H1 (cell line): ENCODE results near the gene TMEM131L. TPM values are rescaled to one million over a fixed set of nuclear protein-coding genes. Genes with fewer than 3 reads are reported as not detected.

Source experiments
- CTCF ChIA-PET: fragments of 300-600 bp; sonication (Branson Sonifier 250); formaldehyde crosslinking; loops from one replicate; lab custom pipeline; 2021; ENCODE audit not compliant: partially characterized antibody; lab: Charles Lee
- POLR2A ChIA-PET: fragments of 300-600 bp; sonication (Branson Sonifier 250); formaldehyde crosslinking; loops from one replicate; lab custom pipeline; 2021; ENCODE audit warnings: inconsistent platforms; ENCODE audit not compliant: partially characterized antibody; lab: Charles Lee
- DNase-seq, 2 experiments: peaks; one replicate each; pipeline versions ENCODE4 v3.0.0 to v3.0.0-alpha.2; 2010 to 2022; ENCODE audit warnings: low spot score in 2 of 2, low read depth in 1 of 2, mixed read lengths in 1 of 2
- FAIRE-seq: peaks from 2 replicates; lab custom pipeline; 2011; peaks lifted over from hg19 to GRCh38; lab: Jason Lieb, UNC
- H2AFZ ChIP-seq: 2 replicates; pipeline ENCODE4 v1.8.1; 2012; ENCODE audit warnings: low read length, inconsistent platforms
- H2AK5ac ChIP-seq: 2 replicates; pipeline ENCODE4 v1.6.1; 2013; ENCODE audit warnings: low read depth, low read length
- H2BK120ac ChIP-seq: replicated peaks from 2 replicates; pipeline ENCODE3; 2013; ENCODE audit warnings: low read depth, low read length, inconsistent platforms
- H2BK12ac ChIP-seq: 2 replicates; pipeline ENCODE4 v1.6.1; 2013; ENCODE audit warnings: low read depth, low read length
- H2BK15ac ChIP-seq: 2 replicates; pipeline ENCODE4 v1.6.1; 2013; ENCODE audit warnings: low read length
- H2BK20ac ChIP-seq: 2 replicates; pipeline ENCODE4 v1.6.1; 2013; ENCODE audit warnings: low read length
- H2BK5ac ChIP-seq: 2 replicates; pipeline ENCODE4 v1.6.1; 2013; ENCODE audit warnings: low read depth, low read length
- H3K14ac ChIP-seq: 2 replicates; pipeline ENCODE4 v1.6.1; 2013; ENCODE audit warnings: inconsistent platforms; ENCODE audit not compliant: insufficient read length
- H3K18ac ChIP-seq: 2 replicates; pipeline ENCODE4 v1.6.1; 2013; ENCODE audit warnings: low read length; ENCODE audit errors: extremely low read depth
- H3K23ac ChIP-seq: 2 replicates; pipeline ENCODE4 v1.6.1; 2013; ENCODE audit warnings: inconsistent platforms; ENCODE audit not compliant: insufficient read length
- H3K23me2 ChIP-seq: 2 replicates; pipeline ENCODE4 v1.6.1; 2013; ENCODE audit warnings: low read depth, low read length
- H3K27ac ChIP-seq: 2 replicates; pipeline ENCODE4 v1.6.1; 2011; ENCODE audit warnings: low read depth, low read length, inconsistent platforms
- H3K27me3 ChIP-seq, 4 experiments: replicated peaks in 1 of 4; 1 replicate in 1 of 4; 2 replicates in 3 of 4; pipeline versions ENCODE4 v1.6.1 to v1.8.1; 2011 to 2013; ENCODE audit warnings: low read length in 3 of 4, mild to moderate bottlenecking in 3 of 4, inconsistent platforms in 2 of 4, mixed read lengths in 2 of 4, moderate library complexity in 1 of 4; ENCODE audit not compliant: control insufficient read depth in 3 of 4, insufficient read depth in 3 of 4; ENCODE audit errors: extremely low read depth in 1 of 4
- H3K36me3 ChIP-seq, 4 experiments: 2 replicates each; pipeline versions ENCODE4 v1.6.1 to v1.8.1; 2011 to 2013; ENCODE audit warnings: mild to moderate bottlenecking in 4 of 4, low read length in 3 of 4, moderate library complexity in 2 of 4, control low read depth in 1 of 4, inconsistent platforms in 1 of 4; ENCODE audit not compliant: insufficient read depth in 4 of 4, control insufficient read depth in 2 of 4
- H3K4ac ChIP-seq: replicated peaks from 2 replicates; pipeline ENCODE3; 2013; ENCODE audit warnings: low read length, low read depth, mixed read lengths, inconsistent platforms; ENCODE audit not compliant: insufficient read length
- H3K4me1 ChIP-seq, 4 experiments: replicated peaks in 1 of 4; 1 replicate in 1 of 4; 2 replicates in 3 of 4; pipeline versions ENCODE4 v1.6.1 to v1.8.1; 2011 to 2013; ENCODE audit warnings: low read length in 3 of 4, inconsistent platforms in 2 of 4, mixed read lengths in 1 of 4; ENCODE audit not compliant: insufficient read depth in 4 of 4, control insufficient read depth in 3 of 4
- H3K4me2 ChIP-seq, 2 experiments: 2 replicates each; pipeline versions ENCODE4 v1.6.1 to v1.8.1; 2011 to 2013; ENCODE audit warnings: low read depth in 2 of 2, low read length in 2 of 2, control low read depth in 1 of 2, inconsistent platforms in 1 of 2, mild to moderate bottlenecking in 1 of 2; ENCODE audit not compliant: insufficient read depth in 1 of 2
- H3K4me3 ChIP-seq, 4 experiments: fragments of 200-600, 300-600 bp in 1 of 4; sonication (generic), shearing (Covaris generic), sonication (Bioruptor Twin) in 1 of 4; 2 replicates each; pipeline versions ENCODE4 v1.5.1 to v1.8.1; 2011 to 2016; ENCODE audit warnings: low read length in 4 of 4, low read depth in 3 of 4, control low read depth in 2 of 4, inconsistent platforms in 2 of 4, mild to moderate bottlenecking in 2 of 4, mixed read lengths in 1 of 4, moderate library complexity in 1 of 4; ENCODE audit not compliant: insufficient read depth in 2 of 4; ENCODE audit errors: extremely low read depth in 1 of 4
- H3K56ac ChIP-seq: replicated peaks from 2 replicates; pipeline ENCODE3; 2013; ENCODE audit warnings: low read depth, mild to moderate bottlenecking, mixed read lengths, low read length, inconsistent platforms; ENCODE audit not compliant: insufficient read length
- H3K79me1 ChIP-seq: 2 replicates; pipeline ENCODE4 v1.6.1; 2013; ENCODE audit warnings: low read depth, low read length, control low read depth
- H3K79me2 ChIP-seq, 2 experiments: 2 replicates each; pipeline versions ENCODE4 v1.6.1 to v1.8.1; 2012 to 2013; ENCODE audit warnings: low read length in 2 of 2, mild to moderate bottlenecking in 2 of 2, inconsistent platforms in 1 of 2; ENCODE audit not compliant: insufficient read depth in 2 of 2, control insufficient read depth in 1 of 2
- H3K9ac ChIP-seq, 4 experiments: replicated peaks in 1 of 4; 1 replicate in 1 of 4; 2 replicates in 3 of 4; pipeline versions ENCODE4 v1.6.1 to v1.8.1; 2011 to 2013; ENCODE audit warnings: low read depth in 3 of 4, low read length in 3 of 4, control low read depth in 2 of 4, mild to moderate bottlenecking in 2 of 4, moderate library complexity in 2 of 4, inconsistent platforms in 1 of 4; ENCODE audit errors: extremely low read depth in 1 of 4
- H3K9me3 ChIP-seq, 2 experiments: 2 replicates each; pipeline versions ENCODE4 v1.6.1 to v1.8.1; 2012 to 2013; ENCODE audit warnings: mild to moderate bottlenecking in 2 of 2, moderate library complexity in 2 of 2, control low read depth in 1 of 2, inconsistent platforms in 1 of 2, low read depth in 1 of 2, low read length in 1 of 2, mixed read lengths in 1 of 2; ENCODE audit not compliant: insufficient read depth in 2 of 2
- H4K20me1 ChIP-seq, 2 experiments: replicated peaks in 1 of 2; 2 replicates each; pipeline versions ENCODE3 to v1.8.1; 2011 to 2013; ENCODE audit warnings: inconsistent platforms in 2 of 2, low read length in 2 of 2, mild to moderate bottlenecking in 1 of 2; ENCODE audit not compliant: insufficient read depth in 2 of 2, control insufficient read depth in 1 of 2
- H4K5ac ChIP-seq: 2 replicates; pipeline ENCODE4 v1.6.1; 2013; ENCODE audit warnings: low read length, low read depth, mixed read lengths, inconsistent platforms; ENCODE audit not compliant: insufficient read length
- H4K8ac ChIP-seq: 2 replicates; pipeline ENCODE4 v1.8.0; 2013; ENCODE audit warnings: mild to moderate bottlenecking, moderate library complexity, low read length, inconsistent platforms; ENCODE audit not compliant: insufficient read depth; ENCODE audit errors: extremely low read depth
- H4K91ac ChIP-seq: replicated peaks from 2 replicates; pipeline ENCODE3; 2013; ENCODE audit warnings: low read length, mixed read lengths, inconsistent platforms; ENCODE audit not compliant: insufficient read length
- BRCA1 ChIP-seq: IDR thresholded peaks from 2 replicates; pipeline ENCODE4 v1.6.1; 2012; ENCODE audit warnings: low read depth, low read length, improper control_type of control experiment
- CBX5 ChIP-seq: fragments of 300-800, 300-1000 bp; sonication (generic); IDR thresholded peaks from 2 replicates; pipeline ENCODE4 v1.7.1; 2016; ENCODE audit warnings: antibody characterized with exemption, low read length, low read depth
- CREB1 ChIP-seq: IDR thresholded peaks from 2 replicates; pipeline ENCODE4 v1.6.1; 2012; ENCODE audit warnings: inconsistent platforms
- EP300 ChIP-seq, 2 experiments: IDR thresholded peaks; 1 replicate in 1 of 2; 2 replicates in 1 of 2; pipeline ENCODE4 v1.6.1; 2011 to 2012; ENCODE audit warnings: low read depth in 2 of 2, low read length in 2 of 2, mild to moderate bottlenecking in 2 of 2, borderline replicate concordance in 1 of 2, inconsistent platforms in 1 of 2, moderate library complexity in 1 of 2
- HDAC6 ChIP-seq: IDR thresholded peaks from one replicate; pipeline ENCODE4 v1.7.1; 2012; ENCODE audit warnings: low read depth, mild to moderate bottlenecking, inconsistent platforms, low read length, moderate library complexity
- POLR2A ChIP-seq, 2 experiments: IDR thresholded peaks; 1 replicate in 1 of 2; 2 replicates in 1 of 2; pipeline ENCODE4 v1.6.1; 2011; ENCODE audit warnings: low read depth in 2 of 2, low read length in 2 of 2, mild to moderate bottlenecking in 2 of 2; ENCODE audit errors: control extremely low read depth in 1 of 2
- SRF ChIP-seq: IDR thresholded peaks from 2 replicates; pipeline ENCODE4 v1.6.1; 2011; ENCODE audit warnings: mild to moderate bottlenecking, low read depth, low read length, moderate library complexity
- TEAD4 ChIP-seq: IDR thresholded peaks from 2 replicates; pipeline ENCODE4 v1.6.1; 2012; ENCODE audit warnings: low read depth, low read length, inconsistent platforms, mixed read lengths
- YY1 ChIP-seq: IDR thresholded peaks from 2 replicates; pipeline ENCODE4 v1.6.1; 2011; ENCODE audit warnings: low read depth, mild to moderate bottlenecking, low read length
- WGBS, 2 experiments: shearing (Covaris generic) in 1 of 2; methylation state at CpG; one replicate each; pipeline versions ENCODE4 v1.1.6 to v1.1.7; 2013 to 2015; ENCODE audit warnings: low lambda C conversion rate in 2 of 2, mixed read lengths in 2 of 2, inconsistent platforms in 1 of 2, low coverage in 1 of 2, missing lambda C conversion rate in 1 of 2; ENCODE audit not compliant: insufficient replicate concordance in 2 of 2, insufficient coverage in 1 of 2, insufficient read length in 1 of 2; ENCODE audit errors: extremely low coverage in 1 of 2, missing lambda C conversion rate in 1 of 2; 5-methylcytosine and 5-hydroxymethylcytosine counted together
- polyA plus RNA-seq, 7 experiments: library from polyadenylated mRNA; depleted of rRNA in 3 of 7; stranded (reverse) in 5 of 7; unstranded in 2 of 7; fragments of >200 nt in 5 of 7; fragments of 200-250 nt in 2 of 7; gene quantifications; 1 replicate in 5 of 7; 2 replicates in 1 of 7; 4 replicates in 1 of 7; pipeline versions ENCODE4 v1.2.1 to v1.2.3, GENCODE V29; 2011 to 2013; ENCODE audit warnings: missing spikeins in 2 of 7, mixed read lengths in 2 of 7
- total RNA-seq: library from RNA; stranded (reverse); fragmentation: NEBNext Ultra II Directional; extraction: Animal tissue kit (Norgen Biotek cat#: 25700); gene quantifications from 2 replicates; pipeline ENCODE4 v1.2.1, GENCODE V29; 2021
- TF ChIP-seq, protein P1 (sequence below), 3 experiments: IDR thresholded peaks; 1 replicate in 2 of 3; 2 replicates in 1 of 3; pipeline versions ENCODE4 v1.5.1 to v1.6.1; 2011; ENCODE audit warnings: low read length in 3 of 3, mild to moderate bottlenecking in 3 of 3, inconsistent platforms in 2 of 3, low read depth in 1 of 3, moderate library complexity in 1 of 3; ENCODE audit not compliant: insufficient read depth in 1 of 3; ENCODE audit errors: control extremely low read depth in 1 of 3
- TF ChIP-seq, protein P2 (sequence below): IDR thresholded peaks from 2 replicates; pipeline ENCODE4 v1.6.1; 2012; ENCODE audit warnings: inconsistent platforms

Gene TMEM131L
- total and polyA plus RNA-seq, 2 of the 8 experiments (the other 6 are each of a cell fraction or from before 2014, with no cell fraction given), result 14.3 to 26.1 TPM

GRCh38 chr4:153514001-153514526 lies 47.9 kb downstream of the TMEM131L start:
- CTCF ChIA-PET, result interaction anchor here (0.7 to 3.4 kb wide), 5 partner anchors 8 to 170 kb away, joined by 3 to 10 read pairs (median 3); no protein-coding TSS in a partner anchor
- H3K56ac ChIP-seq, result no peak overlapping the region
- H3K4ac ChIP-seq, result no peak overlapping the region
- H3K36me3 ChIP-seq, result peaks cover 0 to 3% (median 0%) of the 10 kb centered on the region in 4 experiments; a peak in 1 of 8 replicates
- no peak overlapping the region for H3K9ac ChIP-seq
- H3K23ac ChIP-seq, result no peak overlapping the region
- no peak overlapping the region for H3K27ac ChIP-seq
- H3K14ac ChIP-seq, result no peak overlapping the region
- H3K4me3 ChIP-seq, result no peak overlapping the region
- H2AK5ac ChIP-seq, result no peak overlapping the region
- no peak overlapping the region for H2BK5ac ChIP-seq
- no peak overlapping the region for H4K8ac ChIP-seq
- DNase-seq, result no peak
- no peak overlapping the region for H4K5ac ChIP-seq
- no peak overlapping the region; a peak in 1 of 4 replicates for H3K4me2 ChIP-seq
- H2BK12ac ChIP-seq, result no peak overlapping the region
- H3K27me3 ChIP-seq, result no peaks in the 10 kb centered on the region
- H2BK20ac ChIP-seq, result no peak overlapping the region
- no peaks in the 10 kb centered on the region for H3K9me3 ChIP-seq
- no peak overlapping the region for H2AFZ ChIP-seq
- H4K91ac ChIP-seq, result no peak overlapping the region
- H4K20me1 ChIP-seq, result no peaks in the 10 kb centered on the region
- POLR2A ChIA-PET, result interaction anchor here (0.6 to 1.4 kb wide), 3 partner anchors 28 to 133 kb away, joined by 3 read pairs; no protein-coding TSS in a partner anchor
- FAIRE-seq, result no peak
- H2BK15ac ChIP-seq, result no peak overlapping the region
- no peaks in the 10 kb centered on the region; the same call in 1 of the 2 replicates for H3K79me1 ChIP-seq
- no peak overlapping the region for H3K18ac ChIP-seq
- no peak overlapping the region for H2BK120ac ChIP-seq
- H3K4me1 ChIP-seq, result peaks cover 0 to 5% (median 4%) of the 10 kb centered on the region in 4 experiments; a peak in 3 of 7 replicates
- 83% methylated on average over 3 of the region's 3 CpGs; no CpG with 5 or more reads in 1 of the 2 experiments for WGBS, 2 experiments
- H3K79me2 ChIP-seq, result peaks cover 0 to 18% of the 10 kb centered on the region in 2 experiments; a peak in 1 of 4 replicates
- H3K23me2 ChIP-seq, result no peaks in the 10 kb centered on the region
- TF ChIP-seq, protein P1, sequence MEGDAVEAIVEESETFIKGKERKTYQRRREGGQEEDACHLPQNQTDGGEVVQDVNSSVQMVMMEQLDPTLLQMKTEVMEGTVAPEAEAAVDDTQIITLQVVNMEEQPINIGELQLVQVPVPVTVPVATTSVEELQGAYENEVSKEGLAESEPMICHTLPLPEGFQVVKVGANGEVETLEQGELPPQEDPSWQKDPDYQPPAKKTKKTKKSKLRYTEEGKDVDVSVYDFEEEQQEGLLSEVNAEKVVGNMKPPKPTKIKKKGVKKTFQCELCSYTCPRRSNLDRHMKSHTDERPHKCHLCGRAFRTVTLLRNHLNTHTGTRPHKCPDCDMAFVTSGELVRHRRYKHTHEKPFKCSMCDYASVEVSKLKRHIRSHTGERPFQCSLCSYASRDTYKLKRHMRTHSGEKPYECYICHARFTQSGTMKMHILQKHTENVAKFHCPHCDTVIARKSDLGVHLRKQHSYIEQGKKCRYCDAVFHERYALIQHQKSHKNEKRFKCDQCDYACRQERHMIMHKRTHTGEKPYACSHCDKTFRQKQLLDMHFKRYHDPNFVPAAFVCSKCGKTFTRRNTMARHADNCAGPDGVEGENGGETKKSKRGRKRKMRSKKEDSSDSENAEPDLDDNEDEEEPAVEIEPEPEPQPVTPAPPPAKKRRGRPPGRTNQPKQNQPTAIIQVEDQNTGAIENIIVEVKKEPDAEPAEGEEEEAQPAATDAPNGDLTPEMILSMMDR (IDR thresholded peaks at IDR 0.05; ENCODE audit: control extremely low read depth in 1 of 3, insufficient read depth in 1 of 3, low read depth in 1 of 3, low read length in 3 of 3), result no peak
- TF ChIP-seq EP300 (IDR thresholded peaks at IDR 0.05; ENCODE audit: borderline replicate concordance in 1 of 2, low read depth in 2 of 2, low read length in 2 of 2) (no peak), TEAD4 (no peak), SRF (no peak), CBX5 (no peak), POLR2A (IDR thresholded peaks at IDR 0.05; ENCODE audit: control extremely low read depth in 1 of 2, low read depth in 2 of 2, low read length in 2 of 2) (no peak), YY1 (no peak), CREB1 (no peak), BRCA1 (no peak), HDAC6 (no peak)
- TF ChIP-seq, protein P2, sequence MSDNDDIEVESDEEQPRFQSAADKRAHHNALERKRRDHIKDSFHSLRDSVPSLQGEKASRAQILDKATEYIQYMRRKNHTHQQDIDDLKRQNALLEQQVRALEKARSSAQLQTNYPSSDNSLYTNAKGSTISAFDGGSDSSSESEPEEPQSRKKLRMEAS, result no peak
